ENCODE measurements around the gene STK39. TPM values are rescaled to one million over a fixed set of nuclear protein-coding genes. Genes with fewer than 3 reads are reported as not detected.

The STK39 gene
- polyA plus RNA-seq, 3 donors from 2014 or later, result 5.8 to 11.5 (median 9.3) TPM

DNA sequence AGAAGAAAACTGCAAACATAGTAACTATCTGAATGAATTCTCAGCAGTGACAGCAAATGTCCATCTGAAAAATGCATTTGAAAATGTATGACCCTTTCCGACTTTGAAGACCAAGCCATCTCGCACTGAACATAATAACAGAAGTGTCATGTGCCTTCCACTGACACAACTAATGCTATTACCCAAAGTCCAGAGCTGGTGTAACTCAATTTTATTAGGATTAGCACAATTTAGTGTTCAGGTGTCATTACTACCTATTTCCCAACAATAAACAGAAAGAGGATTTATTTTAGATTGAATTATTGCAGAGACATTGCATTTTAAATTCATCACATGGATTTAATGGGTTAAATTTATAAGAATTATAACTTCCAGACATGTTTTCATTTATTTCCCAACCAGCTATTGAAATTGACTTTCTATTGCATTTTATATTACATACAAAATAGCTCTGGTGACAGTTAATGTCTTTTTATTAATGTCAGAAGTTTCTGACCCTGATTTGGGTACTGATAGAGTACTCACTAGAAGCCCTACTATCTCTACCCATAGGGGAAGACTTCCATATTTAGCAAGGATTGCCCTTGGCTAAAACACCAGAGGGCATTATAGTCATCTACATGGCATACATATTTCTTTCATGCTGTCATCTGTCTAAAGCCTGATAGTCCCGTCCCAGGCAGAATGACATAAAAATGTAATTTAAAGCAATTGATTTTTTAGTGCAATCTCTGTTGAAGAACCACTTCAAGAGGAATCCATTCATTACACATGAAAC is 7.0 kb upstream of the STK39 start:
- Mint-ChIP-seq H3K4me3 (peak overlapping the region in 4 of 5 donors; percentile 59 to 84 (median 66)), H3K9me3 (peaks cover 4 to 11% (median 9%) of the 10 kb centered on the region in 6 donors), H3K36me3 (peaks cover 5 to 9% (median 6%) of the 10 kb centered on the region in 3 donors), H3K27ac (peak overlapping the region in 5 of 6 donors; percentile 59 to 85 (median 79)), H3K27me3 (ENCODE audit: low read depth in 3 of 3) (peaks cover 0 to 1% (median 0%) of the 10 kb centered on the region in 3 donors), H3K4me1 (peaks cover 32 to 43% of the 10 kb centered on the region in 2 donors)
- DNase-seq, result no peak

DNA sequence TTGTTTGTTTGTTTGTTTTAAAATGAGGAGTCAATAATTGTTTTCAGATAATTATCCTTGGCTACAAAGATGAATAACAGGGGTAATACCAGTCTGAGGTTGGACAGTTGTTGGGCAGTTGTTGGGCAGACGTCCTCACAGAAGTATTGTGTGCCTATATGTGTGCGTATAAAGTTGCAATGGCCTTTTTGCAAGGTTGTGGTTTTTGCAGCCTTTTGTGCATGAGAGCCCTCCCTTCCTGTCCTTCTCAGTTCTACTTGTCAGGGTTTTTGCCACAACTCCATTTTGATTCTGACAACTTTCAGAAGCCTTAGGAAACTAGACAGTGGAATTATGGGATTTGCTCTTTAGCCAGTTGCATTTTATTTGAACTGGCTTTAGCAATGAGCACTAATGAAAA is 6.0 kb upstream of the STK39 start:
- Mint-ChIP-seq H3K4me1 (peaks cover 38 to 50% of the 10 kb centered on the region in 2 donors), H3K4me3 (peak overlapping the region; percentile 59 to 84 (median 73)), H3K27me3 (ENCODE audit: low read depth in 3 of 3) (peaks cover 0 to 1% (median 0%) of the 10 kb centered on the region in 3 donors), H3K9me3 (peaks cover 0 to 3% (median 2%) of the 10 kb centered on the region in 6 donors), H3K27ac (peak overlapping the region; percentile 82 to 88 (median 84)), H3K36me3 (peaks cover 0 to 2% (median 0%) of the 10 kb centered on the region in 3 donors)
- peak; percentile 23 to 40 (median 36) for DNase-seq

DNA sequence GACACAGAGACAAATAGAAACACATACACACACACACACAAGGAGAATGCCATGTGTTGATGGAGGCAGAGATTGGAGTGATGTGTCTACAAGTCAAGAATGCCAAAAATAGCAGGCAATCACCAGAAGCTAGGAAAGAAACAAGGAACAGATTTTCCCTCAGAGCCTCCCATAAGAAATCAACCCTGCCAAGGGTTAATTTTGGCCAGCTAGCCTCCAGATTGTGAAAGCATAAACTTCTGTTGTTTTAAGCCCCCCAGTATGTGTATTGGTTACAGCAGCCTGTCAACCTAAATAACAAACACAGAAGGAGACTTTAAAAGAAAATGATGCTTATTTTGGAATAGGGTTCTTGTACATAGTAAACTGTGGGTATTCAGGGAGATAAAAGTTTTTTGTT is 5.6 kb upstream of the STK39 start:
- DNase-seq, result no peak
- Mint-ChIP-seq H3K27me3 (ENCODE audit: low read depth in 3 of 3) (peaks cover 0 to 1% (median 0%) of the 10 kb centered on the region in 3 donors), H3K9me3 (no peaks in the 10 kb centered on the region), H3K27ac (peak overlapping the region; percentile 82 to 88 (median 84)), H3K4me1 (peaks cover 42 to 54% of the 10 kb centered on the region in 2 donors), H3K4me3 (peak overlapping the region; percentile 59 to 84 (median 73)), H3K36me3 (no peaks in the 10 kb centered on the region)

DNA sequence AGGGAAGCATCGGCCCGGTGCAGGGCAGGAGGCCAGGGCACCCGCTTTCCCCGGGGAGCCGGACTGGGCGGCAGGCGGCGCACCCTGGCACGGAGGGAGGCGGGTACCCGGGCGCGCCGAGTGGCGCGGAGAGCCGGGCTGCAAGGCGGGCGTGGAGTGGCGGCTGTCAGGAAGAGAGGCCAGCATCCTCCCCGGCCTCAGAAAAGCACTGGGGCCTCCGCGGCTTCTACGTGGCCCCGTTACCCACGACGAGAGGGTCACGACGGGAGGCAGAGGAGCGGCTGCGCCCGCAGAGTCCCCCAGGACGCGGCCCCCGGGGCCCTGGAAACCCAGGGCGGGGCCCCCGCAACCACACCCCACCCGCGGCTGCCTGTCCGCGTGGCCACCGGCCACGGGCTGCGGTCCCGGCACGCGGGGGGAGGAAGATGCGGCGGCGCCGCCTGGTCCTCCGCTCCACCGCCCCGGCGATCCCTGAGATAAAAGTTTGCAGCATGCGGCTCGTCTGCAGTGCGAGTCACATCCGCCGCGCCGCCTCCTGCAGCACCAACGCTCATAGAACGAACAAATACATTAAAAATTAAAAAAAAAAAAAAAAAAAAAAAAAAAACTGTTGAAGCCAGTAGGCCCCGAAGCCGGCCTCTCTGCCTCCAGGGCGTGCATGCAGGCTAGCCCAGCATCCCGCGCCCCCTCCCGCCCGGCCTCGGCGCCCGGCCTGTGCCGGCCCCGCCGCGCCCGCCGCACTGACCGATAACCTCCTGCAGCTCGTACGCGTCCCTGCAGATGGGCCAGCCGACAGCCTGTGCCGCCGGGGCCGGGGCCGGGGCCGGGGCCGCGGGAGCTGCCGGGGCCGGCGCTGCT is 683 bp downstream of the STK39 start:
- Mint-ChIP-seq H3K4me3 (peak overlapping the region; percentile 87 to 96 (median 93)), H3K4me1 (peaks cover 49 to 55% of the 10 kb centered on the region in 2 donors), H3K27ac (peak overlapping the region; percentile 87 to 98 (median 96)), H3K27me3 (ENCODE audit: low read depth in 3 of 3) (peaks cover 7 to 14% (median 14%) of the 10 kb centered on the region in 3 donors), H3K36me3 (no peaks in the 10 kb centered on the region), H3K9me3 (no peaks in the 10 kb centered on the region)
- peak; percentile 87 to 91 (median 89) for DNase-seq

DNA sequence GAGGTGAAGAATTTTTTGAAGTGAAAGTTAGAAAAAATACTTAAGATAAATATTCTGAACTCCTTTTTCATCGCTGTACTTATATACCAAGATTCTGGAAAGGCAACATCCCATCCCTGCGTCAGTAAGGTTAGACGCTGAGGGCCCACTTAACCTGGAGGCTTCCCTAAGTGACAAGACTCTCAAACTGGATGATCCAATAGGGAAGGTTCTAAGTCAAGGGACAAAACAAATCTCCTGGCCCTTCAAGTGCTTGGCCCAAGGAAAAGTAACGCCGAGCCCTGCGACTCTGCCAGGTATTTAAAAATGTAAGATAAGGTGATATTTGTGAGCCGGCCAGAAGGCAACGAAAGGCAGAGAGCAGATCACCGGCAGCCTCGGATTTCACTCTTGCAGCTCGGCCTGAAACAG is 1.3 kb downstream of the STK39 start:
- H3K4me1 Mint-ChIP-seq, result peaks cover 47 to 52% of the 10 kb centered on the region in 2 donors
- no peaks in the 10 kb centered on the region for H3K36me3 Mint-ChIP-seq
- no peaks in the 10 kb centered on the region for H3K9me3 Mint-ChIP-seq
- peak overlapping the region; percentile 85 to 96 (median 93) for H3K4me3 Mint-ChIP-seq
- DNase-seq, result no peak
- H3K27ac Mint-ChIP-seq, result peak overlapping the region; percentile 87 to 98 (median 96)
- H3K27me3 Mint-ChIP-seq (ENCODE audit: low read depth in 3 of 3), result peaks cover 7 to 14% (median 14%) of the 10 kb centered on the region in 3 donors

DNA sequence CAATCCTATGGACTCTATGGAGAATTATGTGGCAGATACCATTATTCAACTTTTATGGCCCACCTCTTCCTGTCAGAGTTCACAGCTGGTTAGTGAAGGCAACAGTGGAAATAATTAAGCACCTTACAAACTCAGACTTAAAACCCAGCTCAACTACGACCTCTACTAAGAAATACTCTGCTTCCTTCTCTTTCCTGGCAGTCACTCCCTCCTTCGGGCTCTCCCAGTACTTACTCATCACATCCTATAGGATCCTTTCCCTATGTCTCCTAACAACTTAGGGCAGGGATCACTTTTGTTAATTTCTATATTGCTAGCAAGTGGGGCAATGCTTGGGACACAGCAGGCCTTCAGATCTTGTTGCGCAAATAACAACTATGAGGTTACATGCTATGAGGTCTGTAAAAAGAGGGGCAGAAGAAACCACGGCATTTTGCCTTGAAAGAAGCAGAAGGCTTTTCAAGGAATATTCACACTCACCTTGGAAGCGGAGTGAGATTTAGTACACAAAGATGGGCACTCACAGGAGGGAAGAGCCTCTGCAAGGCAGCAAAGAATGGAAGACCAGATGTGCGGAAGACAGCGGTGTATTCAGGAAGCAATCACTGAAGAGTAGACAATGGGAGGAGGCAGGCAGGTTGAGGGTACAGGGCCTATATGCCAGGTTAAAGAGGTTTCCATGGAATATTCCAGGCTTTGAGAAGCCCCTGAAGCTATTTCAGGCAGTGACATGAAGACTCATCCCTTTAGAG is 2.1 kb downstream of the STK39 start:
- peak; percentile 19 to 32 (median 31) for DNase-seq
- Mint-ChIP-seq H3K36me3 (no peaks in the 10 kb centered on the region), H3K4me1 (peaks cover 47 to 52% of the 10 kb centered on the region in 2 donors), H3K9me3 (no peaks in the 10 kb centered on the region), H3K27me3 (ENCODE audit: low read depth in 3 of 3) (peaks cover 7 to 14% (median 14%) of the 10 kb centered on the region in 3 donors), H3K4me3 (peak overlapping the region; percentile 85 to 96 (median 93)), H3K27ac (peak overlapping the region; percentile 87 to 98 (median 96))

DNA sequence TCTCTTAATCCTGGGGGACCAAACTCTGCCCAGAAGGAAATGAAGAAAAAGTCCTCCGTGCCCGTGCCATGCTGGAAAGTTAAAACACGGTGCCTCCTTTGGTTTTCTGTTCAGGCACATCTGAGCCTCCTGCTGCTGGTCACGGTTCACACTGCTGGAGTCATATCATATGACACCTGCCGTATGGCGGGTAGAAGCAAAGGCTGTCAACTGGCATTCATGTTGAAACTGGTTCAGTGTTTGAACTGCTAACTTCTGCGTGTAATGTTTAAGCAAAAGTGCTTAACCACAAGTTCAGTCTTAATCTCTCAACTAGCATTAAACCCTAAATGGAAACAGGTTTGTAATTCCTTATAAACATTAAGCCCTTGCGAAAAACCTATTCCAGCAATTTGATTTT is 3.1 kb downstream of the STK39 start:
- Mint-ChIP-seq H3K9me3 (no peaks in the 10 kb centered on the region), H3K36me3 (no peaks in the 10 kb centered on the region), H3K27ac (peak overlapping the region; percentile 87 to 98 (median 96)), H3K27me3 (ENCODE audit: low read depth in 3 of 3) (peaks cover 7 to 14% (median 14%) of the 10 kb centered on the region in 3 donors), H3K4me3 (peak overlapping the region; percentile 85 to 96 (median 93)), H3K4me1 (peaks cover 47 to 52% of the 10 kb centered on the region in 2 donors)
- DNase-seq, result peak; percentile 49 to 63 (median 61)

DNA sequence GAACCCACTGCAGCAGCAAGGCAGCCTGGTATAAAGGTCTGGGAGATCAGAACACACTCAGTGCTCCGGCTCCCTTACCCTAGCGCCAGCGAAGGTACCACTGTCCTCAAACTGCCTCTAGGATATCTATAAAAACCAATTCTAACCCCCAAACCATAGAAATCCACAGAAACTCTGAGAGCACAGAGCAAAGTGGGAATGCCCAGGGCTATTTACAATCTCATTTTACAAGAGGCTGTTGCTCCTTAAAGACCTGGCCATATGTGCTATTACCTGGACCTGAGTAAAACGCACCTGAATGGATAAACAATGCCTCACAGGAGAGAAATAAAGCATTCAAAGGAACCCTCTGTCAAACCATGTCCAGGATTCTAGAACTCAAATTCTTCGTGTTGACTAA is 4.3 kb downstream of the STK39 start:
- Mint-ChIP-seq H3K9me3 (no peaks in the 10 kb centered on the region), H3K4me1 (peaks cover 42% of the 10 kb centered on the region in 2 donors), H3K36me3 (no peaks in the 10 kb centered on the region), H3K27me3 (ENCODE audit: low read depth in 3 of 3) (peaks cover 7 to 14% (median 14%) of the 10 kb centered on the region in 3 donors), H3K4me3 (peak overlapping the region; percentile 4 to 95 (median 36)), H3K27ac (peak overlapping the region; percentile 37 to 98 (median 92))
- DNase-seq, result no peak

DNA sequence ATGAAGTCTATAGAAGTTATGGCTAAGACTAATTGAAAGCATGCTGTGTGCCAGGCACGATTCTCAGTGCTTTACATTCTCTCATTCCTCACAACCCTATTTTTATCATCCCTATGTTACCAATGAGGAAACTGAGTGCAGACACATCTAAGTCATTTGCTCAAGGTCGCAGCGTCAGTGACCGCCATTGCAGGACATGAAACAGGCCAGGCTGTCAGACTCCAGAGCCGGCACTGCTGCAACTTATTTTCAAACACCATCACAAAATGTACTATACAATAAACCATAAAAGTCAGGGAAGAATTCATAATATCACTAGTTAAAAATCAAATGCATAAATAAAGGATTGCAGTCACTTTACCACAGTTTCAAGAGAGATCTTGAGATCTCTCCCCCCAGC is 5.6 kb downstream of the STK39 start:
- Mint-ChIP-seq H3K27me3 (ENCODE audit: low read depth in 3 of 3) (peaks cover 4 to 12% (median 7%) of the 10 kb centered on the region in 3 donors), H3K36me3 (peaks cover 3 to 6% (median 3%) of the 10 kb centered on the region in 3 donors), H3K27ac (no peak overlapping the region), H3K4me1 (peaks cover 39 to 46% of the 10 kb centered on the region in 2 donors), H3K9me3 (no peaks in the 10 kb centered on the region), H3K4me3 (no peak overlapping the region)
- no peak for DNase-seq

DNA sequence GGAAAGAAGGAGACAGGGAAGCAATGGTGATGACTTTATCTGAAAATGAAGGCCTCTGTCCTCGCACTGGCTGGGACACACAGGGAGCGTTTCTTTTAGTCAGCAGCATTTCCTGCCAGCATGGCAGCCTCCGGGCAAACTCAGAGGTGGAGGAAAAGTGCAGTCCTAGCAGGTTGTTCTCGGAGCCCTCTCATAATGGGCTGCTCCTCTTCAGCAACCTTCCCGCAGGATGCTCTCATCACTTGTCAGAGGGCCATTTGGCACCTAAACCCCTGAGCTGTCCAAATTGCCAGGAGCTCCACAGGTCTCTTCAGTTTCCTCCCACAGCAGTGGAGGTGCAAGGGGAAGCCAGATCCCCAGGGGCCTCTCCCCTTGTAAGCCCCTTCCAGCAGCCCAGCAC is 6.2 kb downstream of the STK39 start:
- H3K9me3 Mint-ChIP-seq, result no peaks in the 10 kb centered on the region
- DNase-seq, result no peak
- H3K36me3 Mint-ChIP-seq, result peaks cover 3 to 6% (median 3%) of the 10 kb centered on the region in 3 donors
- H3K27ac Mint-ChIP-seq, result no peak overlapping the region
- H3K27me3 Mint-ChIP-seq (ENCODE audit: low read depth in 3 of 3), result peaks cover 2 to 11% (median 5%) of the 10 kb centered on the region in 3 donors
- peaks cover 38 to 46% of the 10 kb centered on the region in 2 donors for H3K4me1 Mint-ChIP-seq
- no peak overlapping the region for H3K4me3 Mint-ChIP-seq

DNA sequence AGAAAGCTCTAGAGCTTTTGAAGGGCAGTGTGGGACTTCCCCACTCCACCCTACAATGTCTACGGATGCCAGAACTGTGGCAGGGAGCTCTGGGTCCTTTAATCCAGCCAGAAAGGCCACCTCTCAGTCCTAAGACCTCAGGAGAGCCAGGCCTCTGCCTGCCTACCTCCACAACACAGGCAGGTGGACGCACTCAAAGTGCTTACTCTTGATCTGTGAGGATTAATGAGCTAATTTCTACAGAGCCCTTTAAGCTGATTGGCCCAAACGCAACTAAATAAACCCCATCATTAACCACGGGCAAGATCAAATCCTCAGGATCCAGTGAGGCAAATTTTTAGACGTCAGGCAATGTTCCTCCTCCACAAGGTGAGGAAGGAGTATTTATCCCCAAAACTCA is 8.1 kb downstream of the STK39 start:
- Mint-ChIP-seq H3K4me3 (no peak overlapping the region), H3K27me3 (ENCODE audit: low read depth in 3 of 3) (peaks cover 0 to 2% (median 0%) of the 10 kb centered on the region in 3 donors), H3K9me3 (no peaks in the 10 kb centered on the region), H3K4me1 (peaks cover 30 to 43% of the 10 kb centered on the region in 2 donors), H3K36me3 (peaks cover 3 to 6% (median 3%) of the 10 kb centered on the region in 3 donors), H3K27ac (peak overlapping the region in 2 of 6 donors; percentile 20 to 71)
- DNase-seq, result no peak

DNA sequence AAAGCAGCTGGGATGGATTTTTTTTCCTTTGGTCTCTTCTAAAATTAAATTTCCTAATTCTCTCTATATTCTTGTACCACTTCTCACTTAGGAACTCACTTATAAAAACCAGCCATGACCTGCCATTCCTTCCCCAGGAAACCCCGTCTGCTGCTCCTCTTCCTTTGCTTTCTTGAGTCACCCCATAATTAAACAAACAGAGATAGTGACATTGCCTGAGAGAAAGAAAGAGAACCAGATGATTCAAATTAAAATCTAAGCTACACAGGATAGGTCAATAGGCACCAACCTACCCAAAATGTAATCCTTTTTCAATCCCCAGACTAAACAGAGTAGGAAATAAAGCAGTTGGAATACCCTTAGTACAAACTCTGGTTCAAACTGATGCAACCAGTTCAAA is 9.7 kb downstream of the STK39 start:
- Mint-ChIP-seq H3K27me3 (ENCODE audit: low read depth in 3 of 3) (no peaks in the 10 kb centered on the region), H3K36me3 (peaks cover 3 to 8% (median 6%) of the 10 kb centered on the region in 3 donors), H3K4me1 (peaks cover 30 to 40% of the 10 kb centered on the region in 2 donors), H3K4me3 (peak overlapping the region in 2 of 5 donors; percentile 14 to 41), H3K27ac (peak overlapping the region in 4 of 6 donors; percentile 6 to 61 (median 22)), H3K9me3 (no peaks in the 10 kb centered on the region)
- no peak for DNase-seq
